ENCODE results near the gene CAMTA1.
"Not testable (repeated sequence)": the region's sequence is repeated elsewhere in the genome, so short reads cannot be mapped to it uniquely, and the experiment has no call there.

The CAMTA1 gene

GRCh38 chr1:7369866-7370265 lies 584.6 kb downstream of the CAMTA1 start:
- no peak for DNase-seq (ENCODE audit: low read depth in 2 of 2)

DNA sequence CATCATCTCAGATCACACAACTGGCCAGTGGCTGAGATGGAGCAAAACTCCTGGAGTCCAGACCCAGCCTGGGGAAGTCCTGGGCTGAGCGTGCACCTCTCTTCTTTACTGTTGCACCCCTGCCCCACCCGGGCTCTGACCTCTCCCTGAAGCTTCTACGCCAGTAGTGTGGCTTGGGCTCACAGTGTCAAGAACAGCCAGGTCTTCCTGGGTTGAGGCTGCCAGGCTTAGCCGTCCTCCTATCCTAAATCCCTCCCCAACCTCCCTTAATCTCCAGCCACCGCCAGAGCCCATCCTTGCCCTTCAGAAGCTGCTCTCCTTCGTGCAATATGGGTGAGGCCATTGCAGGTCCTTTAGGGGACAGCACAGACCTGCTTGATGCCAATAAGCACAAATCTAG lies 586.7 kb downstream of the CAMTA1 start:
- no peak for DNase-seq (ENCODE audit: low read depth in 2 of 2)

GRCh38 chr1:7372477-7373120 lies 587.3 kb downstream of the CAMTA1 start:
- DNase-seq (ENCODE audit: low read depth in 2 of 2), result no peak

DNA sequence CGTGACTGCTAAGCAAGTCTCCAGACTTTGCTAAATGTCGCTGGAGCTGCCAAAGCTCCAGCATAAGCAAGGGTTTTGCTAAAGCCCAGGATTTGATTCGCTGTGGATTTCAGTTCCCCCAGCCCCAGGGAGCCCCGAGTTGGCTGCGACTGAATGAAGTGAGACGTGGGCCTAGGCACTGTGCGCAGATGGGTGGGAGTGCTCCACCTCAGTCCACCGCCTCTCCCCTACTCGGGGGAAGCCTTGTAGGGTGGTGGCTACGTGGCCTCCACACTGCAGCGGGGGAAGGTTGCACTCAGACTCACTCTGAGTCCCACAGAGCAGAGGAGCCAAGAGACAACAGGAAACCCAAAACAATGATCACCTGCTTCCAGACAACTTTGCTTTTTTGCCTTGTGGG lies 588.0 kb downstream of the CAMTA1 start:
- DNase-seq (ENCODE audit: low read depth in 2 of 2), result no peak

GRCh38 chr1:7373876-7374562 lies 588.8 kb downstream of the CAMTA1 start:
- DNase-seq (ENCODE audit: low read depth in 2 of 2), result no peak

DNA sequence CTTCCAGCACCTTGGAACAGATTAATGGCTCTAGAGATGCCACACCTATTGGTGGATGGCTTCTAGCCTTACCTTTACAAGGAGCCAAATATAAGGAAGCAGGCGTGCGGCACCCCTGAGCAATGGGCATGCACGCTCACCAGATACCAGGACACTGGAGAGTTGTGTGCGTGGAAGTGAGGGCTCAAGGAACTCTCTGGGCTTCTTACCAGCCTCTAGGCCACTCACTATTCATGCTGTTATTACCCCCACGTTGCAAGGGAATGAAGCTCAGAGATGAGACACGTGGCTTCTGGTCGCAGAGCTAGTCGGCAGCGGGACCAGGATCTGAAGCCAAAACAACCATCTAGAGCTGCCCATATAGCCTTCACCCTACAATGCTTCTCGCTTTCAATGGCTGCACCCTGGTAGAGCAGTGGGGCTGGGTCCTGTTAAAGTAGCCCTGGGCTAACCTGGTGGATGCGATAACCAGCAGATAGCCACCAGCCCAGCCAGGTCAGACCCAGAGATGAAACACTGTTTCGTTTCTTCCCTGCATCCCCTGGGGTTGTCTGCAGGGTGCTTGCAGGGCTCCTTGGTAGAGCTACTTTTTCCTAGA lies 589.4 kb downstream of the CAMTA1 start:
- no peak for DNase-seq (ENCODE audit: low read depth in 2 of 2)

- DNase-seq (ENCODE audit: low read depth in 2 of 2), result no peak
These were observed 590.1 kb downstream of the CAMTA1 start for GRCh38 chr1:7375329-7375728.

- no peak for DNase-seq (ENCODE audit: low read depth in 2 of 2)
These were observed 590.8 kb downstream of the CAMTA1 start for GRCh38 chr1:7375781-7376660.

GRCh38 chr1:7376676-7377075 lies 591.4 kb downstream of the CAMTA1 start:
- DNase-seq (ENCODE audit: low read depth in 2 of 2), result no peak

DNA sequence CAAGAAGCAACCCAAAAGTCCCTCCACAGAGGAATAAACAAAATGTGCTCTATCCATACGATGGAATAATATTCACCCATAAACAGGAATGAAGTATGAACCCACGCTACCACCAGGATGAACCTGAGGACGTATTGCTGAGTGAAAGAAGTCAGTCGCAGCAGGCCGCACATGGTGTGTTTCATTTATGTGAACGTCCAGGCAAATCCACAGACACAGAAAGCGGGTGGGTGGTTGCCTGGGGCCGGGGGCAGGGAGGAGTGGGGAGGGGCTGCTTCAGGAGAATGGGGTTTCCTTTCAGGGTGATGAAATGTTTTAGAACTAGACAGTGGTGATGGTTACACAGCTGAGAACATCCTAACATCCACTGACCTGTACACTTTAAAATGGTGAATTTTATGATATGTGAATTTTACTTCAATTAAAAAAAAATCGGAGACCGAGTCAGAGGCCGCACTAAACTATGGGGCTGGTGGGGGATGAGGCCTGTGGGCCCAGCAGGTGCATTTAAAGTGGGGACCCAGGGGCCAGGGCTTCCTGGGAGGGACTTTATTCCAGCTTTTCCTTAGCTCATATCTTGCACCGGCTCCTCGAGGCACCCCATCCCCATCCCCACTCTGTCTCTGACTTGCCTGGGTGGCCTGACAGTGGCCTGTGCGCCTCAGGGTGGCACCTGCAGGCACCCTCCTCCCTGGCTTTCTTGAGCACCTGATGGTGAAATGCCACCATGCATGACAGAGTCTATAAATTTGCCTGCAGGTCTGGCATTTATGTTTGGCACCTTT lies 593.3 kb downstream of the CAMTA1 start:
- no peak for DNase-seq (ENCODE audit: low read depth in 2 of 2)

DNA sequence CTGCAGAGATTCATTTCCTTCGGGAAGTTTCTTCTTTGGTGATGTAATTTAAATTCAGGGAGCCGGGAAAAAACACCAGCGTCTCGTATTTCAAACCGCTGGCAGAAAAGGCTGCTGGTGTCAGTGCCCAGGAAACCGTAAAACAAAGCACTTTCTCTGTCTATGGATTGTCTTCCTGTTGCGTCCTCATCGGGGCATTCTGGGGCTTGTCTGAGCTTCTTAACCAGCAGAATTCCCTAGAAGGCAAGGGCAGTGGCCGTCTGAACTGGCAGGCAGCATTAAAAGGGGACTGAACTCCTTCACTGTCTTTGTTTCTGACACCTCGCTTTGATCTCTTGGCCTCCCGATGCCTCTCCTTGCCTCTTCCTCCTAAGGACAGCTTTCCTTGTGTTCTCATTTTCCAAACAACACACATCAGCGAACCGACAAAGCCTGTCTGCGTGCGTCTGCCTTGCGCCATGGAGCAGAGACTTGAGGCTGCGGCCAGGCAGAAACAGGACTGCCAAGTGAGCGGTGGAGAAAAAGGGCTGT lies 594.3 kb downstream of the CAMTA1 start:
- DNase-seq (ENCODE audit: low read depth in 2 of 2), result no peak

DNA sequence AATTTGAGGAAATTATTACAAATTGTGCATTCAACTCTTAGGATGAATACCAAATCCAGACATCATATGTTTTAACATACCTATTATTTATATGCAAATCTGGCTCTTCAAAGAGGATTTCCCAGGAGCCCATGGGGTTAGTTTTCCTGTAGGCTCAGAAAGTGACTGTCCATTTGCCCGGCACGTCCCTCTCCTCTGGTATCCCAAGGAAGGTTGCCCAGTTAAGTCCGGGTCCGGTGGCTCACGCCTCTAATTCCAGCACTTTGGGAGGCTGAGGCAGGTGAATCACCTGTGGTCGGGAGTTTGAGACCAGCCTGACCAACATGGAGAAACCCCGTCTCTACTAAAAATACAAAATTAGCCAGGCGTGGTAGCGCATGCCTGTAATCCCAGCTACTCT lies 594.8 kb downstream of the CAMTA1 start:
- DNase-seq (ENCODE audit: low read depth in 2 of 2), result not testable (repeated sequence)

DNA sequence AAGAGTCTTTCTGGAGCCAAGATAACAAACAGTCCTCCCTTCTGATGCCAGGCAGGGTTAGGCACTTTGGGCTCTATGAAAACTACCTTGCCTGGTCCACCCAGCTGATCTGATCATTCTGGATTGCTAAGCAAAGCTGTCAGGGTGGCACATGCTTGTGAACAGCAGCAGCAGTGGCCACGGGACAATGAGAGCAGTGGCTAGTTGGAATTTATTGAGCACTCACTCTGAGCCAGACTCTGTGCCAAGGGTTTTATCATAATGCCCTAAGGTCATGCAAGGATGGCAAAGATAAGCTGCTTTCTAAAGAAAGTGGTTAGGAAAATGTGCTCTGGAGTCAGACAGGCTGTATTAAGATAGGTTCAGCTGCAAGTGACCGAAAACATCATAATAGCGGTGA lies 595.5 kb downstream of the CAMTA1 start:
- DNase-seq (ENCODE audit: low read depth in 2 of 2), result no peak

DNA sequence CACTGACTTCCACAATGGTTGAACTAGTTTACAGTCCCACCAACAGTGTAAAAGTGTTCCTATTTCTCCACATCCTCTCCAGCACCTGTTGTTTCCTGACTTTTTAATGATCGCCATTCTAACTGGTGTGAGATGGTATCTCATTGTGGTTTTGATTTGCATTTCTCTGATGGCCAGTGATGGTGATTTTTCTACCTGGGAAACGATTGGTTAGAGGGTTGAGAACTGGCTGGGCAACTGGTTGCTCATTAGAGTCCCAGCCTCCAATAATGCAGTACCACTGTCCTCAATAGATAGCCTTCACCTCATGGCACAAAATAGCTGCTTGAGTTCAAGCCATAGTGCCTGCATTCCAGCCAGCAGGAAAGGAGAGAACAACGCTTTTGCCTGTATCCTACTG lies 596.5 kb downstream of the CAMTA1 start:
- DNase-seq (ENCODE audit: low read depth in 2 of 2), result not testable (repeated sequence)

DNA sequence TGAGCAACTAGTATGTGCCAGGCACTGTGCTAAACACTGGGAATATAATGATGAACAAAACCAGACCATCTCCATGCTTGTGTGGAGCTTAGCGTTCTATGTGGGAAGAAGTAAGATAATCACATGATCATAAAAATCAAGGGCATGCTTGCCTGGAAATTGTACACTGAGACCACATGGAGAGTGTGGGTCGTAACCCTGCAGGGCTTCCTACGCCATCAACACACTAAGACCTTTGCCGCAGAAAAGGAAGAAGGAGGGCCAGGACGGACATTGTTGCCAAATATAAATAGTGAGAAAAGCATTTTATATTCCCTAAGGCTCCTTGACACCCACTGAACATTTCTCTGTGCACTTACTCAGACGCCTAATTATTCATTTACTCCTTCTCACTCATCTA lies 597.7 kb downstream of the CAMTA1 start:
- DNase-seq (ENCODE audit: low read depth in 2 of 2), result no peak

DNA sequence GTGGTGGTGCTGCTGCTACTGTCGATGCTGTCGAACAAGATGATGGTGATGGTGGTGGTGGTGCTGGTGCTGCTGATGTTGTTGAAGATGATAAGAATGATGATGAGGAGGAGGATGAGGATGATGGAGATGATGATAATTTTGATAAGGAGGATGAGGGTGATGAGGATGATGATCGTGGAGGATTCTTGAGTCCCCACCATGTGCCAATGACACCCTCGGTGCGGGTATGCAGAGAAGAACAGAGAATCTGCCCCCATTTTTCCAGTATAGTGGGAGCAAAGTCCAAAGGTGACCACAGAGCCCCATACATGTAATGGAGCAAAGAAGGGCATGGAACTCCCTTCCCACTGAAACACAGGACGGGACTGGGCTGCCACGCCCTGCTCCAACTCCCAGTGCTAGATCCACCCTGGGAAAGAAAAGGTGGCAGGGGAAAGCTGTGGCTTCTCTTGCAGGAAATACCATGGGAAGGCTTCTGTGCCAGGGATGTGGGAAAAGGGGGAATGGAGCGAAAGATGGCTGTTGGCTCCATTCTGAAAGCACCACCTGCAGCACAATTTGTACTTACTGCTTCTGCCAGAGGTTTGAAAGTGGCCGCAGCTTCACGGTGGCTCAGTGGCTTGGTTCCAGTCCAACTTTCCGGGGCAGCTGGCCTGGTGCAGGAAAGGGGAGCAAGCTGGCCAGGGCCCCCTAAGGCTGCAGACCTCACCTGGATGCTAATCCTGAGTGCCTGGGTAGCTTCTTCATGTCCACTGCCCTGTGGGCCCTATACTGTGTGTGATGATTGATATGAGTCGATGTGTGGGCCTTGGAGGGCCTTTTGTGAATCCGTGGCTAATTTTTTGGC lies 598.6 kb downstream of the CAMTA1 start:
- no peak for DNase-seq (ENCODE audit: low read depth in 2 of 2)

DNA sequence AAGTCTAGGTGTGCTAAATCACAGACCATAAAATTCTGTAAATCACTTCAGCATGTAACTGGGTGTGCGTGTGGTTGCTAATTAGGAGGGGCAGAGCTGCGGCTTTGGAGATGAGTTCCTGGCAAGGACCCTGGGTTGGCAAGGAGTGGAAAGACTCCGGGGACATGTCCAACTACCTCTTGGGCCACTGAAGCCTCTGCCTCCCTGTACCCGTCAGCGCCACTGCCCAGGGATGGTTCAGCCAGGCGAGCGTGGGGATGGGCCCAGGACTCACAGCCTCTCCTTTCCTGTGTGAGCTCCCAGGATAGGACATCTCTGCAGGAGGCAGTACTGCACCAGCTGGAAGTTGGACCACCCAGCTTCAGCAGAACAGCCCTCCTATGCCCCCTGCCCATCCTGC lies 599.4 kb downstream of the CAMTA1 start:
- no peak for DNase-seq (ENCODE audit: low read depth in 2 of 2)

- no peak for DNase-seq (ENCODE audit: low read depth in 2 of 2)
These were observed 600.4 kb downstream of the CAMTA1 start for GRCh38 chr1:7385471-7386225.

- no peak for DNase-seq (ENCODE audit: low read depth in 2 of 2)
These were observed 601.2 kb downstream of the CAMTA1 start for GRCh38 chr1:7386226-7387052.
